HG03432 (cell line): Measurements from ENCODE around the gene UROC1.

Experiments
- ATAC-seq: cut with Tn5 transposase; IDR thresholded peaks from one replicate; pipeline ENCODE4 v1.9.1; 2021; ENCODE audit warnings: mild to moderate bottlenecking, moderate library complexity; ENCODE audit not compliant: unreplicated experiment

UROC1 gene

DNA sequence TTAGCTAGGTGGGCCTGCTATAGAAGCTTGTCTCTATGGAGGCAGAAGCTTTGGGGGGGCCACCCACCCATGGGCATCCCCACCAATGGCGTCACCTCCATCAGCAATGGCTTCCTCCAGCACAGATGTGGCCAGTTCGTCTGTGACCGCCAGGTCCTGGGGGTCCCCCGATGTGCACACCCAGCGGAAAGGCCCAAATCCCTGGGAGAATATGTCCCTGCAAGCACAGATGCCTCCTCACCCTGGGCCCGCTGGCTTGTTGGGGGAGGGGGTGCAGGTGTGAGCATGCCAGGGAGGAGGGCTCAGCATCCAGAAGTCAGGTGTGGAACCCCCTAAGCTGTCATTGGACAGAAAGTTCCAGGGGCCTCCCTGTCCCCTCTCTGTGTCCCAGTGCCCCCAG, 19.6 kb downstream of the UROC1 start:
- no peak for ATAC-seq

DNA sequence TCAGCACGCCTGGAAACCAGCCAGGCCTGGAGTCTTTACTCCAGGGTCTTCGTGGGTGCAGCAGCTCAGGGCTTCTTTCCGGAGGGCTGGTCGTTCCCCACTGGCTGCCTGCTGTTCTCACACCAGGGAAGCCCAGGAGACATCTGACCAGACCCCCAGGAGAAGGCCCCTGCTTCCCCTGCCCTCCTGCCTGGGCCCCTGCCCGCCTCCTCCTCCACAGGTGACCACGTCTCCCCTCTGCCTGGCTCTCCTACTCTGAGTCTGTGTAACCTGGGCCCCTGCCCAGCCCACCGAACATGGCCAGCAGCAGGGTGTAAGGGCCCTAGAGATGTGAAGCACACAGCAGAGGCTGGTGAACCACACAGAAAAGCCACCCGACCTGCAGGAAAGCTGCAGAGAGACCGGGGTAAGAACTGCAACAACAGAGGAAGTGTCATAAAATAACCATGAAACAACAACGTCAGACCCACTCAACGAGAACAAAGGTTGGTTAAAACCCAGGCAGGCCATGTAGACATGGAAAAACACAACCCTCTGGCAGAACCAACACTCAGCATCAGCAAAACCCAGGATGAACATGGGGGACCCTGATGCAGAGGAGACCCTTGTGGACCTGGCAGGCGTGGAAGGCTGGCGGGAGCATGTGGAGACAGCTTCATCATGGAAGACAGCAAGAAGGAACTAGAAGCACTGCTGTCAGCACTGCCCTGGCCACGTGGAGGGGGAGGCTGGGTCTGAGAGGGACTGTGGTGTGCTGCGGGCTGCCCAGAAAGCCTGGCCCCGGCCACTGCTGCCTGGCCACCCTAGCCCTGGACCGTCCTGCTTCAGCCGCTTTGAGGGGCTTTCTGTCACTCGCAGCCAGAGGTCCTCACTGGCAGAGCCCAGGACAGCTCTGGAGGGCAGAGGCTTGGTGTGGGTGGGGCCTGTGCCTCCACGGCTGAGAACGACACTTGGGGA, 20.4 kb downstream of the UROC1 start:
- no peak for ATAC-seq

DNA sequence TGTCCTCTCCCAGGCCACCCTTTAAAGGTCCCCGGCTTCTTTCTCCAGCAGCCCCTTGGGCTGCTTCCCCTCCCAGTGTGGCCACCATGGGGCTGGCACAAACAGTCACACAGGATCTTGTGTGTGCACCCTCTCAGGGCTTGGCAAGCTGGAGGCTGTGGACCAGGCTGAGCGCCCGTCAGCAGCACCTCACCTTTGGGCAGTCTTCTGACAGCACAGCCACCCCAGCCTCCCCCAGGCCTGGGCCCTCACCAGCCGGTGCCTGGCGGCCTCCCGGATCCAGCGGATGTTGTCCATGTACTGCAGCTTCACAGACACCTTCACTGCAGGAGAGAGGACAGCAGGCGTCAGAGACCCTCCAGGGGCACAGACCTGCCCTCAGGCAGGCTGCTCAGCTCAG, 21.8 kb downstream of the UROC1 start:
- no peak for ATAC-seq

DNA sequence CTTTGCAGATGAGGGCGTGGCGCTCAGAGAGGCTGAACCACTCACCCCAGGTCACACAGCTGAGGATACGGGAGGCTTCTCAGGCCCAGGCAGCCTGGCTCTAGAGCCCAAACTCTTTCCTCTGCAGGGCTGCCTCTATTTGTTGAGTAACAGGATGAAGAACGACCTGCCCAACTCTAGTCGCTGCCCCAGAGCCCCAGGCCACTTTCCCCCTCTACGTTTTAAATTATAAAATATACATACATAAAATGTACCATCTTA, 22.7 kb downstream of the UROC1 start:
- ATAC-seq: no peak

DNA sequence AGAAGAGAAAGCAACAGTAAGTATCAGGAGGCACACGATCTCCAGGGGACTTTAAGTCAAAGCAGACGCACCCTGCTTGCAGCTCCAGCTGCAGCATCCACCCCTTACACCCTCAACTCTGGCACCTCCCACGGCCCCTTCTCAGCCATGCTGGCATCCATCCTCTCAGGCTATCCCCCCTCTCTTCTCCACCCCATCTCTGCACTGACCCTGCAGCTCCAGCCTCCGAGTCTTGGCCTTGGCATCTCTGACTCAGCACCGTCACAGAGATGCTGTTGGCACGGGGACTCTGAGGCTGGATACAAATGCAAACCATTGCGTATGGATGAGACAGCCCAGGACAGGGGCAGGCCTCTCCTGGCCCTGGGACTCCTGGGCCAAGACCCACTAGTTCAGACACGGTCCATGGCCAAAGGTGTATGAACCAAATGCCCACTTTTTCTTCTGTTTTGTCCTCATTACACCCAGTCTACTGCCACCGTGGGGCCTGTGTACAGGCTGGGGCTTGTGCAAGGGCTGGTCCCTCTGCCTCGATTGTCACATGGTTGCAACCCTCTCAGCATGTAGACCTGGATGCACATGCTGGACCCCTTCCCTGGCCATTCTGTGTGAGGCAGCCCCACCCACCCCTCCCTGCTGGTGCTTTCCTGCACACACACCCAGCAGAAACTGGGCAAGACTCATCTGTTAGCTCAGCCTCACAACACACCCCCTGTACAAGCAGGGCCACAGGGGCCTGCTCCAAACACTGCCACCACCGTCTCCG, 23.2 kb downstream of the UROC1 start:
- ATAC-seq: no peak

DNA sequence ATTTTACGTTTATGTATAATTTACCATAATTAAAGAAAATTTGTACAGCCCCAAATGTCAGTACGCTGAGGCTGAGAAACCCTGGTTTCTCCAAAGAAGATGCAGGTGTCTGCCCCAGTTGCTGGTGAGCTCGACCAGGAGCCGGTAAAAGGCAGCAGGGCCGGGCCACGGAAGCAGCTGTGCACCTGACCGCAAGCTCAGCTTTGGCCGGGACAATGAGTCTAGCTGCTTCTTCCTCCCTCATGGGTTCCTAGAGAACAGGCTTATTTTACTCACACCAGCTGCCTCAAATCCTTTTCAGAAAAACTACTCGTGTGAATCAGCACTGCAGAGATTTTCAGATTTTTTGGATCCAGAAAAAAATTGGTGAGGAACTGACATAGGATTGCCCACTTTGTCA, 23.8 kb downstream of the UROC1 start:
- ATAC-seq: no peak

DNA sequence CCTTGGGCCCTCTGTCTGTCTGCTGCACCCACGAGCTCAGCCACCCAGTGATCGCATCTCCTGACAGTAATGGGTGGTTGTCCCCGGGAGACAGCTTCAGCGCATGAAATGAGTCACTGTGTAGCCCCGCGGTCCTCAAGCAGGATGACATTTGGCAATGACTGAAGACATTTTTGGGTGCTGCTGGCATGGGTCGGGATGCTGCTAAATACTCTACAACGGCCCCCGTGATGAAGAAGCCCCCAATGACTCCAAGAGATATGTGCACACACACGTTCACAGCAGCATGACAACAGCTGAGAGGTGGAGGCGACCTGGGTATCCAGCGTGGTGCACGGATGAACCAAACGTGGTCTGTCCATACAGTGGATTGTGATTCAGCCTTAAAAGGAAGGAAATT, 24.5 kb downstream of the UROC1 start:
- ATAC-seq: no peak

DNA sequence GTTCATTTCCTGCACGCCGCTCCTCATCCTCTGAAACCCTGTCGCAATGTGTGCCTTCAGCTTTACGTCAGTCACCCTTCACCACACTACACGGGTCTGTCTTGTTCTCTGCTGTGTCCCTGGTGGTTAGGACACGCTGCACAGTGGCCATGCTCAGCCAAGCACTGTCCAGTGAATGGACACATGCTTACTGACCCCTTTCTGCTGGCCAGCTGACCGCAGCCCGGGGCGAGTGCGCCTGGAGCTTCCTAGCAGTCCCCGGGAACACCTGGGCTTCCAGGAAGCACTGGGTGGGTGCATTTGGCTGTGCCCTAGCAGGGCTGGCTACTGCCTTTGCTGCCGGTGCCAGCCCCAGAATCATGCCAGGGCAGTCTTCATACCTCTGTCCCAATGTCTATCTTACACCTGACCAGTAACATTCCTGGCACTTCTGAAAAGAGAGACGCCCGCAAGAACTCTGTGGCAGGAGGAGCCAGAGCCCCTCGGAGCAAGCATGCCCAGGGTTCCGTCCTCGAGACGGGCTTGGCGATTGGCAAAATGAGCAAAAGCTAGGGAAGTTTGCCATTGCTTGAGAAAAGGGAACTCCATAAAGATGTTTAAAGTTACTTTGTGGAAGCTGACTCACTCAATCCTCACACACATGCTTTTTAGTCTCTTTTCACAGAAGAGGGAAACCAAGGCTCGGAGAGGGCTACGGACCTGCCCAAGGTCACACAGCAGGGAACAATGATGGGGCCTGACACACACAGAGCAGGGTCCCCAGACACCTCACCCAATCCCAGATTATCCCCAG, 26.2 kb downstream of the UROC1 start:
- ATAC-seq: no peak

DNA sequence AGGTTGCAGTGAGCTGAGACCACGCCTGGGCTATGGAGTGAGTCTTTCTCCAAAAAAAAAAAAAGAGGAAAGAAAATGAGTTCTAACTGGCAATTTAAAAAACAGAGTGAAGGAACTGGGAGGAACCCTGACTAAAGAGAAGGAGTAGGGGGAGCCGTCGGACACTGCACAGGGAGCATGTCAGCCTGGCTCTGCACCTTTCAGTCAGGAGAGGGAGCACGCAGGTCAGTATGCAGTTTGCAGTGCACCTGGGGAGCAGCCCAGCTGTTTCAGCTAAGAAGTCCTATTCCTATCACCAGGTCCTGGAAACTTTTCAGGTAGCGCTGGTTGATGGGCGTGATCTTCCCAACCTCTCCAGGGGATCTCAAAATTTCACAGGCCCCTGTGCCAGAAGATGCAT, 27.0 kb downstream of the UROC1 start:
- ATAC-seq: no peak

DNA sequence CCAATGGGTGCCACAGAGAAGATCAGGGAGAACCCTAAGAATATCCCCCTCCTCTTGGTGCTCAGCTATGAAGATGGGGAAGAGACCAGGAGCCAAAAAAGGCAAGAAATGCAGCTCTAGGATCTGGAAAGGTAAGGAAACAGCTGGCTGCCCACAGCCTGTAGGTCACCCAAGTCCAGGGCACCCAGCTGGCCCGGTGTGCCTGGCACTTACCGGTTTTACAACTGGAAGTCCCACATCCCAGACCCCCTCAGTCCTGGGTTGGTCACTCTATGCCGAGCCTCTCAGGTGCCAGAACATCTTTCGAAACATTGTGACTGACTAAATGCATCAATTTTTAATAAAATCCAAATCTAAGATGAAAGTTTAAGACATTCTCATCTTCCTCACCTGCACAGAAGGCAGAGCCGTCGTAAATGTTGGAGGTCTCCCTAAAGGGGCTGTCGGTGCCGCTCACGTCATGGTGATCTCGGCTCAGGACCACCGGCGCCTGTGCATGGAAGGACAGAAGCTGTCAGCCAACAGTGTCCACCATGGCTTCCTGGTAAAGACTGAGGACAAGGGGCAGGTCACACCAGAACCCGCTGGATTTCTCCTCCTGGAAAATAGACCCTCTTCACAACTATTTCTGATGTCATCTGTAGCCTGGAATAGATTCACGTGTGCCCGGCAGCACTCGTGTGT, 28.5 kb downstream of the UROC1 start:
- no peak for ATAC-seq

DNA sequence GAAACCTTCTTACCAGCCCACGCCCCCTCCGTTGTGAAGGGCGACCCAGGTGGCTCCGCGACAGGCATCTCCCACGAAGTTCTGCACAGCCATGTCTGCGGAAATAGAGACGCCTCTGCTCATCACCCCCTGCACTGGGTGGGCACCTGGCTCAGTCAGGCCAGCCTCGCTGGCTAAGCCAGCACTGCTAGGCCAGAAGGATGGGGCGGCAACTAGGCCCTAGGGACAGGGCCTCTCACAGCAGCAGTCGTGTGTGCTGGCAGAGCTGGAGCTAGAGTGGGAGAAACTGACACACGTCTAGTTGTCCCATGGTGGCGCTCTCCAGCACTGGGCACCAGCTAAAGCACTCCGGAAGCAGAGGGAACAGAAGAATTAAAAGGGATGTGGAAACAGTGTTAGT, 29.4 kb downstream of the UROC1 start:
- no peak for ATAC-seq

DNA sequence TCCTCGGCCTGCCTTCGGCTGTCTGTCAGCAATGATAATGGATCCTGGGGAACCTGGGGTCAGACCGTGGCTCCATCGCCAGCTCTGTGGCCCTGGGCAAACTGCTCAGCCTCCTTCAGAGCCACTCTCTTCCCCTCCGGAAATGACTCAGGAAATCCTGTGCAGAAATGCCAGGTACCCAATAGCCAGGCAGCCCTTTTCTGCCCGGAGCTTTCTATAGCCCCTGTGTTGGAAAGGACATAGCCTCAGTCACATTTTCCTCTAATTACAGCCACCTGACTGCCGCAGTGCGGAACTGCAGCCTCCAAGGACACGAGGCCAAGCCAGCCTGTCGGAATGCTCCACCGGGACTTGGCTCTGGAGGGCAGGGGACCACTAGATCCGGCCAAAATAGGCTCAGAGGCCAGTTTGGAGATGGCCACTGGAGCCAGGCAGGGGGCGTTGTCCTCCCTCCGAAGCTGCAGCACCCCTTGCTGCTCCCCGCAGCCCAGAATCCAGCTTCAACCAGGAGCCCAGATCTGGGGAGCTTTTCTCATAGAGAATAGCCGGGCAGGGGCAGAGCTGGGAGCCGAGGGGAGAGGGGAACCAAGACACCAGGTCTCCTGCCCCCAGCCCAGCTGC, 30.3 kb downstream of the UROC1 start:
- ATAC-seq: no peak

DNA sequence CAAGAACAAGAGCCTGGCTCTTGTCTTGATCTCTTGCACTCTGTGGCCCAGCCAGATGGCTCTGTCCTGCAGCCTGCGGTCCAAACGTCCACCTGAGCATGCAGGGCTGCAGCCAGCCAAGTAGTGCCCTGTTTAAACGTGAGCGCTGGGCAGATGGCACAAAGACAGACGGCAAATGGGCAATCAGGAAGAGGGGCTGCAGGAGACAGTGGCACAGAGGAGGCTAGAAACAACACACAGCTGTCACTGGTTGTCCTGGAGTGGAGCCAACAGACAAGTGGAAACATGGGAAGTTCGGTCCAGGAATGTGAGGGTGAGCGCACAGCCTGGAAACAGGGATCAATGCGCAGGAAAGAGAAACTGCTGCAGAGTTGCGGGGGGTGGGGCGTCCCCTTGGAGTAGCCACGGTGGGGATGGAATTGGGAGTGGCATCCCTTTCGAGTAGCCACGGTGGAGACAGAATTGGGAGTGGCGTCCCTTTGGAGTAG, 31.2 kb downstream of the UROC1 start:
- no peak for ATAC-seq

DNA sequence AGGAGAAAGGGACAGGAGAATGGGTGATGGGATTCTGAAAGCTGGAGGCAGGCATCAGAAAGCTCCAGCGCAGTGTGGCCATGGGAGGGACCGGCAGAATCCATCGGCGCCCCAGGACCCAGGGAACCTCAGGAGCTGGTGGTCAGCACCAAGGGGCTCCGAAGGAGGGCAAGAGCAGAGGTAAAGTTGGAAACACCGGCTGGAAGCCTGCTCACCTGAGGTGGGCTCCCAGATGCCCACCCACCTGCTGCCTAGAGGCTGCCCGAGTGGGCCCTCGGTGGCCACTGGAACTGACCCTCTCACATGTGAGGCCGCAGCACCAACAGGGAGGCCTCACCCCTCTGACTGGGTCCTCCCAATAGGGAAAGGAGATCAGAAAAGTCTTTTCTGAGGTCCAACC, 31.6 kb downstream of the UROC1 start:
- ATAC-seq: no peak

DNA sequence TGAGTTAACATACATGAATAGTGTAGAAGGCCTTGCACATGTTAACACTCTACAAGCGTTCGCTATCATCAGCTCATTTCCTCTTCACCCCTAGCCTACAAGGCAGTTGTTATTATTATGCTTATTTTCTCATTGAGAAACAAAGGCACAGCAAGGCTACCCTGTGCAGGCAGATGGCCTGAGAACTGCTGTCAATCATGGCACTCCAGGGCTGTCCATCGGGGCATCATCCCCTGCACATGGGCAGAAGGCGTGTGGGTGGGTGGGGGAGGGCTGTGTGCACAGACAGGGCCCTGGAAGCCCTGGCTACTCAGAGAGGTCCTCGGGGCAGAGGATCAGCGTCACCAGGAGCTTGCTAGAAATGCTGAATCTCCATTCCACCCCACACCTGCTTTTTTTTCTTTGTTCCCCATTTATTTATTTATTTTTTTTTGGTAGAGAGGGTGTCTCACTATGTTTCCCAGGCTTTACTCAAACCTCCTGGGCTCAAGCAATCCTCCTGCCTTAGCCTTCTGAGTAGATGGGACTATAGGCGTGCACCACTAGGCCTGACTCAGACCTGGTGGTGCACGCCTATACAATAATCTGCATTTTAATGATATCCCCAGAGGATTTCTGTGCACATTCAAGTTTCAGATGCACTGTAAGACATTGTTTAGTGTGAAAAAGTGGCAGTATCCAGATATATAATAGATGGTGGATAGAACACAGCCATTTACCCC, 32.2 kb downstream of the UROC1 start:
- ATAC-seq: no peak

DNA sequence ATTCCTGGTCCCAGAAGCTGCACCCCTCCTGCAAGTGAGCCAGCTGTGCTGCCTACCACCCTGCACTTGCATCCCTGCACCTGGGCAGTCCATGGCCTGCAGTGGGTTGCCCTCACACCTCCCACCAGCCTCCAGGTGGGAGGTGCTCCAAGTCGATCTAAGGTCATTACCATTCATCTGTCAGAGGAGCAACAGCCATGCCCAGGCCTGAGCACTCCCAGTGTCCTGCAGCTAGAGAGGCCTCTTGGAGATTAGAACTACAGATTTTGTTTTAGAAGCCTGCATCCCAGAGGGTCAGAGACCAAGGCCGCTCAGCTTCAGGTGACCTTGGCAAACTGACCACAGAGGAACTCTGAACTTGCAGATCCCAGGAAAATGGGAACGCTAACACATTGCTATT, 32.9 kb downstream of the UROC1 start:
- ATAC-seq: no peak

DNA sequence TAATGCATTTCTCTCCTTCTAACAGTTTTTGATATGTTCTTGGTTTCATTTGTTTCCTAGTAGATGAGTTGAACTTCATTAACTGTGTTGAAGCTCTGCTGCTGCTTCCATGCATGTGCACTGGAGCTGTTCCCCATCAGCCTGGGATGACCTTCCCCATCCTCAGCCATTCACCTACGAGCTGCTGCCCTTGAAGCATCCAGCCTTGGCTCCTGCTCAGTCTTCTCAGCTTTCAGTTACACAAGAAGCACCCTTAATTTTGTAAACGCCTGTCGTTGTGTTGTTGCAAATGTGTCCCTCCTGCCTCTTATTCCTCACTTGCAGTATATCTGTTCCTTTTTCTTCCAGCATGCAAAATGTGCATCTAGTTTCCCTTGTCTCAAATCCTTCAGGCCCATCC, 33.4 kb downstream of the UROC1 start:
- ATAC-seq: no peak

DNA sequence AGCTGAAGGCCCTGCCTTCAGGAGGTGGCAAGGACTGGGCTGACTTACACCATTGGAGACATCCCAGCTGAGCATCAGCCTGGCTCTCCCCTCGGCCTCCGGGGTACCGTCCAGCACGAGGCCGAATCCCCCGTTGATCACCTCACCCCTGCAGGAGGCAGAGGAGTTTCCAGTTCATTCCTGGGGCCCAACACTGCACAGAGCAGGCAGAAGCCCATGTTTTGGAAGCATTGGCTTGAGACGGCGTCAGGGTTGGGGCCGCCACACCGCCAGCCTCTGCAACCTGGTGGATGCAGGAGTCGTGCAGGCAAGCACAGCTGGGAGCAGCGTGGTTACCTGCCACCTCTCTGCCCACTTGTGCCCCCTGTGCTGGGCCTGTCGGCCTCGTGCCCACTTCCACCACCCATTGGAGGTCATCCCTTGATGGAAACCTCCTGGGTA, 34.2 kb downstream of the UROC1 start:
- ATAC-seq: no peak

DNA sequence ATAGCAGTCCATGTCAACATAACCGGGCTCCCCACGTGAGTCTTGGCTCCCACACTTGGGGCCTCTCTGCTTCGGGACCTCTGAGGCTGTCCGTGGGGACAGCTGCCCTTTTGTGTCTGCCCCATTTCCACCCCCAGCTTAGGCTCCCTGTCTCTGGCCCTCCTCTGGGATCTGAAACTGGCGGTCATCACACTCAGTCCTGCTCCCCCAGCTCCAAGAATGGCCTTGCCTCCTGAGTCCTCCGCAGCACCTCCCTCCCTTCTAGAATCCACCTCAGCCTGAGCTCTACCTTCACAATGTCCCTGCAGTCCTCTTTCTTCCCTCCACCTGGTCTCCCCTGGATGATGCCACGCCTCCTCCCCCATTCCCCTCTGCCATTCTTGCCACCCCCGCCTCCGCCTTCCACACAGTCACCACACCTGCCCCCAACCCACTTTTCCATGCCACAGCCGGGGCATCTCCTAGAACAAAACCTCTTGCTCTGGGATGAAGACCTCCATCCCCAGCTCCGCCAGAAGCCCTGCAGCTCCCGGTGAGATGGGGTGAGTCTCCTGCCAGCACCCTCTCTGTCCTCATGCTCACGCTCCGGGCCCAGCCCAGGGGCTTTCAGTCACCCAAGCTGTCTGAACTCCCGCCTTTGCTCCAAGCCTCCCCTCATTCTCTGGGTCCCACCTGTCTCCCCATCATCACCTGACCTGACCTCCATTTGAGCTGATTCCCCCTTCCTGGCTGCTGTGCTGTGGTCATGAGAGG, 34.9 kb downstream of the UROC1 start:
- no peak for ATAC-seq
